NCI-H1092 (cell line): ENCODE measurements around the gene LYSMD3.

Experiments used
- DNase-seq: peaks from one replicate; lab custom pipeline; 2025; lab: John Stamatoyannopoulos, UW

Gene LYSMD3

GRCh38 chr5:90479611-90480385, 49.6 kb downstream of the LYSMD3 start:
- DNase-seq, result no peak

- DNase-seq, result no peak
Measured at GRCh38 chr5:90477621-90478215, 51.7 kb downstream of the LYSMD3 start.

GRCh38 chr5:90477073-90477472, 52.3 kb downstream of the LYSMD3 start:
- DNase-seq, result no peak

- no peak for DNase-seq
Measured at GRCh38 chr5:90476391-90476790, 53.0 kb downstream of the LYSMD3 start.

GRCh38 chr5:90475436-90475980, 53.9 kb downstream of the LYSMD3 start:
- DNase-seq, result no peak

- DNase-seq, result peak; percentile 85
Measured at GRCh38 chr5:90474235-90475107, 54.9 kb downstream of the LYSMD3 start, which contains the start of the genes MBLAC2 and POLR3G. TSS of gene MBLAC2 (minus strand) at chr5:90474771. CDS start at chr5:90474292, 479 bp downstream. TSS of gene POLR3G (plus strand) at chr5:90474864. CDS start at chr5:90485568, 10,704 bp downstream.

- DNase-seq, result peak; percentile 39
Measured at GRCh38 chr5:90473396-90474234, 55.8 kb downstream of the LYSMD3 start.

GRCh38 chr5:90472783-90473395, 56.5 kb downstream of the LYSMD3 start:
- no peak for DNase-seq
